Adrenal gland (tissue), 12 donors: ENCODE data around the gene CACNA1C. TPM values are rescaled to one million over a fixed set of nuclear protein-coding genes. Genes with fewer than 3 reads are reported as not detected.

Source experiments
- DNase-seq, 7 donors: peaks; one replicate each; pipeline ENCODE4 v3.0.0-alpha.2; 2019 to 2020
- H3K27ac ChIP-seq, 5 donors: fragments of 200-600 bp; sonication (generic) in 4 of 5; 1 replicate in 3 of 5; 2 replicates in 2 of 5; pipeline versions ENCODE4 v1.5.1 to v1.8.0; 2016 to 2020; ENCODE audit warnings: mild to moderate bottlenecking in 1 of 5
- H3K27me3 ChIP-seq: fragments of 200-600 bp; 2 replicates; pipeline ENCODE4 v1.8.0; 2021
- H3K36me3 ChIP-seq, 2 donors: fragments of 200-600 bp; replicated peaks in 1 of 2; 1 replicate in 1 of 2; 2 replicates in 1 of 2; pipeline versions ENCODE4 v1.5.1 to v1.8.0; 2018 to 2022
- H3K4me1 ChIP-seq, 2 donors: fragments of 200-600 bp; replicated peaks in 1 of 2; 1 replicate in 1 of 2; 2 replicates in 1 of 2; pipeline versions ENCODE4 v1.5.1 to v1.8.0; 2018 to 2021
- H3K4me3 ChIP-seq, 4 donors: fragments of 200-600 bp; sonication (generic) in 3 of 4; one replicate each; pipeline ENCODE4 v1.5.1; 2016 to 2018
- H3K9me3 ChIP-seq, 3 donors: fragments of 200-600 bp; sonication (generic) in 1 of 3; replicated peaks in 1 of 3; 1 replicate in 2 of 3; 2 replicates in 1 of 3; pipeline versions ENCODE4 v1.5.1 to v1.8.0; 2016 to 2021
- POLR2A ChIP-seq, 2 donors: fragments of 450-650 bp; IDR thresholded peaks; one replicate each; pipeline ENCODE4 v1.6.1; 2017; ENCODE audit warnings: antibody characterized with exemption in 2 of 2, mild to moderate bottlenecking in 2 of 2, moderate library complexity in 1 of 2
- WGBS, 4 donors: extraction: QIAGEN DNeasy Blood & Tissue Kit in 2 of 4; methylation state at CpG; one replicate each; pipeline versions ENCODE4 v1.1.5 to v1.1.7; 2013 to 2017; 5-methylcytosine and 5-hydroxymethylcytosine counted together
- intact Hi-C, 2 donors: fragments of 100-400 bp; cut with DNase I; formaldehyde crosslinking; loops; one replicate each; pipeline versions ENCODE4 v1.14.1 to v1.15.0; 2022 to 2023
- polyA plus RNA-seq, 3 donors: library from polyadenylated mRNA; stranded (reverse); fragments of 200-250 nt in 2 of 3; fragments of 350-450 nt in 1 of 3; fragmentation: Illumina TruSeq in 1 of 3; extraction: RNeasy Lipid Tissue Mini Kit (QIAGEN cat#74804) in 1 of 3; gene quantifications; one replicate each; pipeline ENCODE4 v1.2.3, GENCODE V29; 2013 to 2014
- total RNA-seq, 9 donors: library from RNA; depleted of rRNA in 4 of 9; stranded (reverse); fragments of >200 nt in 4 of 9; fragments of 120-200 nt in 1 of 9; fragmentation: NEBNext Ultra II Directional in 1 of 9; extraction: Animal tissue kit (Norgen Biotek cat#: 25700) in 1 of 9; gene quantifications; one replicate each; pipeline versions ENCODE4 v1.1.0 to v1.2.4, GENCODE V29; 2013 to 2023
- TF ChIP-seq, protein P1 (sequence below), 6 experiments: fragments of 450-650 bp in 4 of 6; fragments of 200-600 bp in 2 of 6; sonication (generic) in 1 of 6; IDR thresholded peaks; 1 replicate in 5 of 6; 2 replicates in 1 of 6; pipeline versions ENCODE4 v1.5.1 to v1.8.0; 2016 to 2021; ENCODE audit warnings: antibody characterized with exemption in 6 of 6, mild to moderate bottlenecking in 2 of 6, moderate library complexity in 1 of 6
- donor health status: healthy with polysubstance abuse.
- donor health status: Bipolar disorder and iron deficiency.
- donor health status: DM: yes; HTN: yes; CAD: no.
- donor health status: DM: no; HTN: no; CAD: no.
- donor health status: DM: no; HTN: no; CAD: no.
- donor health status: DM: yes; HTN: yes; CAD: no.

The CACNA1C gene
- total and polyA plus RNA-seq, 12 donors, result 1.4 to 5.8 (median 3.5) TPM

DNA sequence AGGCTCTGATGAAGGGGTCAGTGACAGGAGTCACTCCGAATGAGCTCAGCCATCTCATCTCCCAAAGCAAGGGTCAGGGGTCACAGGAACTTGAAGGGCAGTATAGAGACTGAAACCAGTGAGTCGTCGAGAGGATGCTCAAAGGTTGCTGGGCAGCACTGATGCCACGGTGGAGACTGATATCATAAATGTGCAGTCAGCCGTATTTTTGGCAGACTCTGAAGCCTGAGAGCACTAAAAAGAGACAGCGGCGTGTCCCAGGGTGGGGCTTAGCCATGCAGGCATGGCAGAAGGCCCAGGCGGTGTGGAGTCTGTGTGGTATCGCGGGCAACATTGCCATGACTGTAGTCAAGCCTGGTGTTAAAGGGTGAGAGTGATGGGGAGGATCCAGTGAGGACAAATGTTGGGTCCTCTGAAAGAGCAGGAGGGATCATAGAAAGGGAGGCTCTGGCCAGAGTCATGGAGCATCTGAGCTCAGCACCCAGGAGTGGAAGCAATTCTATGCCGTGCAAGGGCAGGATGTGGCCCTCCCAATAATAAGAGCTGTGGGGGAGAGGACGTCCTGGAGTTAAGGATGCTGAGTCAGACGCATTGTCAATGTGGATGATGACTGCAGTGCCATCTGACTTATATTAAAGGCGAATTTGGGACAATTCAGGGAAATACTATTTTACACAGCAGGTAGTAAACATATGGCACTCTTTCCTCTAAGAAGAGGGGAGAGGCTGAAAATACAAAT lies 500.8 kb downstream of the CACNA1C start:
- intact Hi-C loops, result no loop called here
- H3K4me3 ChIP-seq, result no peak overlapping the region
- 81 to 90% (median 85%) methylated on average over 14 of the region's 14 CpGs for WGBS, 4 donors
- no peak overlapping the region for H3K27ac ChIP-seq
- no peak for TF ChIP-seq POLR2A (IDR thresholded peaks at IDR 0.05)
- TF ChIP-seq, protein P1, sequence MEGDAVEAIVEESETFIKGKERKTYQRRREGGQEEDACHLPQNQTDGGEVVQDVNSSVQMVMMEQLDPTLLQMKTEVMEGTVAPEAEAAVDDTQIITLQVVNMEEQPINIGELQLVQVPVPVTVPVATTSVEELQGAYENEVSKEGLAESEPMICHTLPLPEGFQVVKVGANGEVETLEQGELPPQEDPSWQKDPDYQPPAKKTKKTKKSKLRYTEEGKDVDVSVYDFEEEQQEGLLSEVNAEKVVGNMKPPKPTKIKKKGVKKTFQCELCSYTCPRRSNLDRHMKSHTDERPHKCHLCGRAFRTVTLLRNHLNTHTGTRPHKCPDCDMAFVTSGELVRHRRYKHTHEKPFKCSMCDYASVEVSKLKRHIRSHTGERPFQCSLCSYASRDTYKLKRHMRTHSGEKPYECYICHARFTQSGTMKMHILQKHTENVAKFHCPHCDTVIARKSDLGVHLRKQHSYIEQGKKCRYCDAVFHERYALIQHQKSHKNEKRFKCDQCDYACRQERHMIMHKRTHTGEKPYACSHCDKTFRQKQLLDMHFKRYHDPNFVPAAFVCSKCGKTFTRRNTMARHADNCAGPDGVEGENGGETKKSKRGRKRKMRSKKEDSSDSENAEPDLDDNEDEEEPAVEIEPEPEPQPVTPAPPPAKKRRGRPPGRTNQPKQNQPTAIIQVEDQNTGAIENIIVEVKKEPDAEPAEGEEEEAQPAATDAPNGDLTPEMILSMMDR (IDR thresholded peaks at IDR 0.05), result no peak
- H3K36me3 ChIP-seq, result no peaks in the 10 kb centered on the region
- no peak for DNase-seq
- H3K4me1 ChIP-seq, result no peaks in the 10 kb centered on the region
- H3K27me3 ChIP-seq, result no peaks in the 10 kb centered on the region
- H3K9me3 ChIP-seq, result no peaks in the 10 kb centered on the region

DNA sequence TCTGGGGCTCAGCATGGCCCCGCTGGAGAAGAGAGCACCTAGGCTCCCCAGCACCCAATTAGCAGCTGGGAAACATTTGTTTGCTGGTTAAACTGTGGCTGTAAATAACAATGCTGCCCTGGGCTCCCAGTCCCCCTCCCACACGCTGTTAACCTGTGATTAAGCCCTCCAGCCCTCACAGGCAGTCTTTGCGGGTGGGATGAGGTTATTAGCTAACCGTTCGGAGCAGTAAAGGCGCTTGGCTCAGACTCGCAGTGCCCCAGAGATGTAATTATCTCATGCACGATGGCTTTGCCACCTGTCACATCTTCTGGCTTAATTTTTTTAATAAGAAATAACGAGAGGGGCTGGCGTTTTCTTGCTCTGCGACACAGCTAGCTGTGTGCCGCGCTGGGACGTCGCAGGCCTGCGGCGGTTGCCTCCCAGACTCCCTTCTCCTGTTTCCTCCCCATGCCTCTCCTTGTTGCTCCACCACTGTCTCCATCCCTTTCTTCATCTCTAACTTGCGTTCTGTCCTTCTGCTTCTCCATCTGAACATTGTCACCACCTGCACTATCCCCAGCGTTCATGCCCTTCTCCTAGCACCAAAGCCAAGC lies 502.8 kb downstream of the CACNA1C start:
- no peak for DNase-seq
- intact Hi-C loops, result no loop called here

DNA sequence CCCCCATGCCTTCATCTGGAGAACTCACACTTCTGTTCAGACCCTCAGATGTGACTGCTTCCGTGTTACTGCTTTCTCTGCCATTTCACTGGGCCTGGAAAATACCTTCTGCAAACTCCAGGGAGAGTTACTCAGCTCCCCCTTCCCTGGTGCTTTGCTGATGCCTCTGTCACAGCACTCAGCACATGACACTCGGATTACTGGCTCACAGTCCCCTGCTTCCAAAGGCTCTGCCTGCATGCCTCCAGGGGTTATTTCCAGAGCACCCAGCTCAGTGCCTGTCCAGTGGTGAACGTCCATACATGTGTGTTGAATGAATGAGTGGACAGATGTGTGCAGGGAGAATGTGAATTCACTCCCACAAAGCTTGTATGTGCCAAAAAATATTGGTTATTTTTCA lies 504.8 kb downstream of the CACNA1C start:
- Histone ChIP-seq H3K4me1 (no peaks in the 10 kb centered on the region), H3K9me3 (no peaks in the 10 kb centered on the region), H3K27me3 (no peaks in the 10 kb centered on the region), H3K4me3 (no peak overlapping the region), H3K36me3 (no peaks in the 10 kb centered on the region), H3K27ac (no peak overlapping the region)
- TF ChIP-seq POLR2A (IDR thresholded peaks at IDR 0.05), result no peak
- TF ChIP-seq, protein P1 (IDR thresholded peaks at IDR 0.05), result no peak
- intact Hi-C loops, result no loop called here
- WGBS, 4 donors, result 67 to 85% (median 82%) methylated on average over 3 of the region's 3 CpGs
- no peak for DNase-seq

More for the DNA sequence above, 502.8 kb downstream of the CACNA1C start:
- Histone ChIP-seq H3K27ac (no peak overlapping the region), H3K4me3 (no peak overlapping the region), H3K27me3 (no peaks in the 10 kb centered on the region), H3K9me3 (no peaks in the 10 kb centered on the region), H3K4me1 (no peaks in the 10 kb centered on the region), H3K36me3 (no peaks in the 10 kb centered on the region)
- no peak for TF ChIP-seq POLR2A (IDR thresholded peaks at IDR 0.05)
- TF ChIP-seq, protein P1 (IDR thresholded peaks at IDR 0.05), result no peak
- WGBS, 4 donors, result 81 to 87% (median 84%) methylated on average over 18 to 19 of the region's 19 CpGs

DNA sequence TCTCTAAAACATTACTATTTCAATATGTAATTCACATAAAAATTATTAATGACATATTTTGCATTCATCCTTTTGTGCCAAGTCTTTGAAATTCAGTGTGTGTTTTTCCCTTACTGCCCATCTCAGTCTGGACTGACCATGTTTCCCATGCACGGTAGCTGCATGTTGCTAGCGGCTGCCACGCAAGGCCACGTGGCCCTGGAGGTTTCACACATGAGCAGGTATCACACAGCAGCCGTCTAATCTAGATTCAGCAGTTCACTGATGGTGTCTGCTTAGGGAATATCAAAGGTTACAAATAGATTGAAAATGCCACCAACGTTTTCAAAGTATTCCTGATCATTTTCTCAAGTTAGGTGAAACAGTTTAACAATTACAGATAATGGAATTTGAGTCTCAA lies 507.1 kb downstream of the CACNA1C start:
- Histone ChIP-seq H3K36me3 (no peaks in the 10 kb centered on the region), H3K27me3 (no peaks in the 10 kb centered on the region), H3K4me1 (no peaks in the 10 kb centered on the region), H3K4me3 (no peak overlapping the region), H3K9me3 (no peaks in the 10 kb centered on the region), H3K27ac (no peak overlapping the region)
- no peak for DNase-seq
- intact Hi-C loops, result no loop called here
- WGBS, 4 donors, result 79 to 85% (median 83%) methylated on average over 6 of the region's 6 CpGs
- no peak for TF ChIP-seq POLR2A (IDR thresholded peaks at IDR 0.05)
- TF ChIP-seq, protein P1 (IDR thresholded peaks at IDR 0.05), result no peak
